ENCODE measurements around the gene FPGS. TPM values are rescaled to one million over a fixed set of nuclear protein-coding genes. Genes with fewer than 3 reads are reported as not detected.

The FPGS gene
- 58.9 TPM for total RNA-seq

DNA sequence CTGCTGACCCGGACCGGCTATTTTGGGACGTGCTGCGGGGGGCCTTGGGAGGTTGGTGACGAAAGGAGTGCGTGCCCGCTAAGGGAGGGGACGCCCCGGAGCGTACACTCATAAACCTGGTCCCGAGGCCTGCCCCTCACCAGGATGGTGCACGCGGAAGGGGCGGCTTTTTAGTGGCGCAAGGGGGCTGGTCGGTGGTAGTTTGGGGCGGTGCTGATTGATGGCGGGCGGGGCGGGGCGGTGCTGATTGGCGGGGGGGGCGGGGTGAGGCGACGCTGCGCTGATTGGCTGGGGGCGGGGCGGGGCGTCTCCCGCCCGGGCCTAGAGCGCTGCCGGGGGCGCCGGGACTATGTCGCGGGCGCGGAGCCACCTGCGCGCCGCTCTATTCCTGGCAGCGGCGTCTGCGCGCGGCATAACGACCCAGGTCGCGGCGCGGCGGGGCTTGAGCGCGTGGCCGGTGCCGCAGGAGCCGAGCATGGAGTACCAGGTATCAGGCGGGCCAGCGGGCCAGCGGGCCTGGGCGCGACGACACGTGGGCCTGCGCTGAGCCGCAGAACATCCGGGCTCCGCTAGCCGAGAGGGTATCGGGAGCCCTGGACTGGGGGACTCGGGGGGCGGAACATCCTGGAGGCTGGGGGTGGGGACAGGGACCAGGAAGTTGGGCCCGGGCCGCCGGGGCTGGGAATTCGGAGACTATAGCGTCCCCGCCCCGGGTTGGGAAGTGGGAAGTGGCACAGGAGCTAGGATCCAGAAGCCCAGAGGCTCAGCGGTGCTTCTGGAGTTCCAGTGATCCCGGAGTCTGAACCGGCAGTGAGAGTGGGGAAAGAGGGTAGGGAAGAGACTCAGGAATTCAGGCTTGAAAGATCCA, at the start of gene FPGS:
FPGS (plus strand) TSS at position 307 of the 868 bp plus-strand sequence; CDS start at position 350, 43 bp downstream.

DNA sequence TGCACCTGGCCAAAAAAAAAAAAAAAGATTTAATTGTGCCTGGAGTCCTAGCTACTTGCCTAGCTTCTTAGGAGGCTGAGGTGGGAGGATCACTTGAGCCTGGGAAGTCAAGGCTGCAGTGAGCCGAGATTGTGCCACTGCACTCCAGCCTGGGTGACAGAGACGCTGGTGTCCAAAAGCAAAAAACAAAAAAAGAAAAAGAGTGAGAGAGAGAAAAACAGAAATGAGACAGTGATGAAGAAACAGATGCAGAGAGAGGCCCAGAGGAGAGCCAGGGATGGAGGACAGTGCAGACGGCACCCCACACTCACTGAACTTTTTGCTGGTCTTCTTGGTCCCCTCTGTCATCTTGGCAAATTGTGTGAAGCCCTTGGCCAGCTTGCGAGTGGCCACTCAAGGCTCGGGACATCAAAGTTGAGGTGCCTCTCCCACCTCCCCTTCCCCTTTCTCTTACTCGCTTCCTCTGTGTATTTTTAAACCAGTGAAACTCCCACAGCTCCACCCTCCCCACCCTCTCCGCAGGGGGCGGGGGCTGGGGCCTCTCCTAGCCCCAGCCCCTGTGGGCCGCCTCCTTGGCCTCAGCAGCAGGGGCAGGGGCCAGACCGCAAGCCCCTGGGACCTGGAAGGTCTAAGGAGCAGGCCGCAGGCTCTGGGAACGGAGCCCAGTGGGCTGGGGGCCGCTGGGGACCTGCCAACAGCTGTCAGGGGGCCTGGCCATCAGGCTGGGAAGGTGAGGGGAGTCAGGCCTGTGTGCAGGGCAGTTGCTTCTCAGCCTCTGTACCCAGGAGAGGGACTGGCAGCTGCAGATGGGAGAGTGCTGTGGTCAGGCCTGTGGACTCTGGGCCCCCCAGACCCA, 24.2 kb upstream of the FPGS start, which contains the start of gene SH2D3C:
SH2D3C (minus strand) TSS at position 387 of the 856 bp plus-strand sequence; CDS start at position 348, 39 bp downstream.

DNA sequence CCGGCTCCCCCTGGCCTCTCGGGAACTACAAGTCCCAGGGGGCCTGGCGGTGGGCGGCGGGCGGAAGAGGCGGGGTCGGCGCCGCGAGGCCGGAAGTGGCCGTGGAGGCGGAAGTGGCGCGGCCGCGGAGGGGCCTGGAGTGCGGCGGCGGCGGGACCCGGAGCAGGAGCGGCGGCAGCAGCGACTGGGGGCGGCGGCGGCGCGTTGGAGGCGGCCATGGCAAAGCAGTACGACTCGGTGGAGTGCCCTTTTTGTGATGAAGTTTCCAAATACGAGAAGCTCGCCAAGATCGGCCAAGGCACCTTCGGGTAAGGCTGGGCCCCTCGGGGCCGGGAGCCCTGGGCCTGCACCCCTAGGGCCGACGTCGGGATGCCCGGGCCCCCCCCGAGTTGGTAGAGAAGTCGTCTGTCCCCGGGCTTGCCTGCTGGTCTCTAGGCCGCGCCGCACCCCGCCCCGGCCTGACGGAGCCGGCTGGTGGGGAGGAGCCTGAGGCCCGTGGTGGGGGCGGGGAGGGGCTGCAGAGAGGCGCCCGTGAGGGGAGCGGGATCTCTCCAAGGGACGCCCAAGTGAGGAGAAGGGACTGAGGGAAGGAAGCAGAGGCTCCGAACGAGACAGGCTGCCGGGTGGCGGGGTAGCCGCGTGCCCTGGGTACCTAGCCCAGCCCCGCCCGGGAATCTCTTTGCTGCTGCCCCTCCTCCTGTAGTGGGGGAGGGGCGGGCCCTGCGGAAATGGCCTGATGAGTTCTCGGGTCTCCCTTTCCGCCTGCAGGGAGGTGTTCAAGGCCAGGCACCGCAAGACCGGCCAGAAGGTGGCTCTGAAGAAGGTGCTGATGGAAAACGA, 16.5 kb upstream of the FPGS start, which contains the start of gene CDK9:
CDK9 (plus strand) TSS at position 102 of the 840 bp plus-strand sequence; CDS start at position 217, 115 bp downstream.

DNA sequence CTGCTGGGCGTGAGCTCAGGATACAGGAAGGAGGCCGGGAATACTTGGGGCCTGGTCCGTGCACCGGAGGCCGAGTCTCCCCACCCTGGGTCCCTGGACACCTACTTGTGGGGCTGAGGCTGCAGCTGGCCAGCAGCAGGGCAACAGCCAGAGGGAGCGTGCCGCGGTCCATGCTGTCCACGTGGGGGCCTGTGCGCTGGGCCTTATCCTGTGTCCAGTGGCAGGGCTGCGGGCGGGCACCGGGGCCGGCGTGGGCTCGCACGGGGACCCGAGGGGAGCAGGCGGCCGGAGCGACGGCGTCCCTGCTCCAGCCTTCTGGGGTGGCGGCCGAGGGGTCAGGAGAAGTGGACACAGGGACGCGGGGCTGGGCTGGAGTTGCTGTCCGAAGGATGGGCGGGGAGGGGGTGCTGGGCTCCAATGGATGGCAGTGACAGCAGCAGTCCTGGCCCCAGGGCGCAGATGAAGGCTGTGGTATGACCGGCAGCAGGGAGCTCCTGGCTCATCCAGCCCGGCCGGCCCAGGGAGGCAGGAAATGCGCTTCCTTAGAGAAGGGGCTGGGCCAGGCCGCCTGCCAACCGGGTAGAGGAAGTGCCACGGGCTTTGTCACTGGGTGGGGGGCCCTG, 51.6 kb downstream of the FPGS start, which contains the start of gene ENG:
ENG (minus strand) TSS at position 475 of the 623 bp plus-strand sequence; CDS start at position 172, 303 bp downstream.

Small RNA genes within 50 kb of the gene (small RNA-seq; reads per million reads assigned to genes)
- gene RF00019 (ENCODE audit: low replicate concordance) (not detected), gene RNA5SP296 (ENCODE audit: low replicate concordance) (not detected)

Other genes with a start within 250 kb of the FPGS start
- gene STXBP1, start 190.6 kb upstream of the FPGS start, total RNA-seq: 19.2 TPM
- 1.5 TPM for gene CFAP157, start 95.9 kb upstream of the FPGS start, total RNA-seq
- gene PTRH1, start 87.2 kb upstream of the FPGS start, total RNA-seq: 16.2 TPM
- 0.18 TPM for gene TTC16, start 86.8 kb upstream of the FPGS start, total RNA-seq
- 16.5 TPM for gene TOR2A, start 67.6 kb upstream of the FPGS start, total RNA-seq
- gene SH2D3C, start 24.2 kb upstream of the FPGS start, total RNA-seq: 22.4 TPM
- gene CDK9, start 16.8 kb upstream of the FPGS start, total RNA-seq: 50.9 TPM
- 76.0 TPM for gene ENG, start 51.8 kb downstream of the FPGS start, total RNA-seq
- gene AK1, start 74.8 kb downstream of the FPGS start, total RNA-seq: 79.2 TPM
- 31.2 TPM for gene ST6GALNAC6, start 96.7 kb downstream of the FPGS start, total RNA-seq
- 28.8 TPM for gene ST6GALNAC4, start 114.2 kb downstream of the FPGS start, total RNA-seq
- gene PIP5KL1, start 127.9 kb downstream of the FPGS start, total RNA-seq: 2.3 TPM
- 15.9 TPM for gene DPM2, start 135.0 kb downstream of the FPGS start, total RNA-seq
- 14.0 TPM for gene EEIG1, start 178.1 kb downstream of the FPGS start, total RNA-seq

Measured in metanephros (tissue), 2 donors.